H1 (cell line): ENCODE data around the gene ADRB2.

Experiments
- CHD2 ChIP-seq: IDR thresholded peaks from 2 replicates; pipeline ENCODE4 v1.6.1; 2012; ENCODE audit warnings: low read length, improper control_type of control experiment
- CREB1 ChIP-seq: IDR thresholded peaks from 2 replicates; pipeline ENCODE4 v1.6.1; 2012; ENCODE audit warnings: inconsistent platforms
- KDM5A ChIP-seq: fragments of 200-600 bp; IDR thresholded peaks from 2 replicates; pipeline ENCODE4 v1.7.1; 2012; ENCODE audit warnings: mild to moderate bottlenecking, low read length, inconsistent platforms, mixed read lengths
- POLR2AphosphoS5 ChIP-seq: IDR thresholded peaks from 2 replicates; pipeline ENCODE4 v1.6.1; 2011; ENCODE audit warnings: low read depth, low read length
- RFX5 ChIP-seq: IDR thresholded peaks from 2 replicates; pipeline ENCODE4 v1.6.1; 2011; ENCODE audit warnings: low read depth, low read length, improper control_type of control experiment, borderline replicate concordance
- SIN3A ChIP-seq, 2 experiments: IDR thresholded peaks in 1 of 2; conservative IDR thresholded peaks in 1 of 2; 2 replicates each; pipeline ENCODE4 v1.6.1; 2011 to 2012; ENCODE audit warnings: low read length in 2 of 2, improper control_type of control experiment in 1 of 2, low read depth in 1 of 2, mild to moderate bottlenecking in 1 of 2

GRCh38 chr5:148857474-148857873 is 31.1 kb downstream of the ADRB2 start:
- TF ChIP-seq CREB1: no peak
- TF ChIP-seq CHD2: no peak
- no peak for TF ChIP-seq RFX5
- no peak for TF ChIP-seq POLR2AphosphoS5
- TF ChIP-seq KDM5A: no peak
- no peak for TF ChIP-seq SIN3A (conservative IDR thresholded peaks at IDR 0.05 in 1 of 2, IDR thresholded peaks at IDR 0.05 in 1 of 2; ENCODE audit: low read depth in 1 of 2, low read length in 2 of 2)
